Activated T-cell treated with anti-CD3 and anti-CD28 coated beads, Interleukin-2, amount 50 U/mL, for 72 hours (primary cell): ENCODE results near the gene PSG1. TPM values are rescaled to one million over a fixed set of nuclear protein-coding genes. Genes with fewer than 3 reads are reported as not detected.
"Not testable (repeated sequence)": the region's sequence is repeated elsewhere in the genome, so short reads cannot be mapped to it uniquely, and the experiment has no call there.

Experiments used
- ATAC-seq, 2 donors: fragments of 150-1000 bp; cut with Tn5 transposase; replicated peaks in 1 of 2; 2 replicates each; pipeline ENCODE4 v1.10.0; 2021; ENCODE audit warnings: moderate library complexity in 2 of 2, mild to moderate bottlenecking in 1 of 2
- DNase-seq, 2 donors: peaks; one replicate each; pipeline ENCODE4 v3.0.0; 2021 to 2022; ENCODE audit warnings: mixed read lengths in 1 of 2
- H3K27ac Mint-ChIP-seq: one replicate; pipeline ENCODE4 v1.8.0; 2022; ENCODE audit warnings: mild to moderate bottlenecking, moderate library complexity, mixed read lengths
- H3K27me3 Mint-ChIP-seq: one replicate; pipeline ENCODE4 v1.8.0; 2022; ENCODE audit warnings: low read depth, mixed read lengths
- H3K36me3 Mint-ChIP-seq, 2 donors: one replicate each; pipeline ENCODE4 v1.8.0; 2022; ENCODE audit warnings: mixed read lengths in 2 of 2, mild to moderate bottlenecking in 1 of 2; ENCODE audit not compliant: insufficient read depth in 2 of 2
- H3K4me1 Mint-ChIP-seq: one replicate; pipeline ENCODE4 v1.8.0; 2022; ENCODE audit warnings: low read depth, mixed read lengths
- H3K4me3 Mint-ChIP-seq, 2 donors: one replicate each; pipeline ENCODE4 v1.8.0; 2022; ENCODE audit warnings: mild to moderate bottlenecking in 2 of 2, mixed read lengths in 2 of 2, moderate library complexity in 2 of 2
- H3K9me3 Mint-ChIP-seq, 2 donors: one replicate each; pipeline ENCODE4 v1.8.0; 2022; ENCODE audit warnings: mixed read lengths in 2 of 2
- total RNA-seq, 2 donors: library from RNA; stranded (reverse); gene quantifications; one replicate each; pipeline ENCODE4 v1.2.3, GENCODE V29; 2022

The PSG1 gene
- total RNA-seq, 2 donors from 2014 or later: not detected

DNA sequence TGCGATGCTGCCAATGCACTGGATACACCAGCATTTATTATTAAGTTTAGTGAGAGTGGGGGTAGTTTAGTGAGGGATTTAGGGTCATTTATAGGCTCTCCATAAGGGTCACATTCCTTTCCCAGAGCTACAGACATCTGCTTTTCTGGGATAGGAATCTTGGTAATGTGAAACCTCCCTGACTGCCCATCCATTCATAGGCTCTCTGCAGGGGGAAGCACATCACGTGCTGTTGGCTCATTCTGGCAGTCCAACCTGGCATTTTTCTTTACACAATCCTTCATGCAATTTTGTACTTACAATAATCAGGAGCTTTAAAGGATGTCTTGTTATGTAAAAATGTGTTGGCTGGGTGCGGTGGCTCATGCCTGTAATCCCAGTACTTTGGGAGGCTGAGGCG is 21.0 kb upstream of the PSG1 start:
- ATAC-seq: not testable (repeated sequence)

GRCh38 chr19:42899674-42900073 is 20.2 kb upstream of the PSG1 start:
- H3K4me3 Mint-ChIP-seq, DNase-seq, ATAC-seq, H3K27me3 Mint-ChIP-seq, H3K9me3 Mint-ChIP-seq, H3K4me1 Mint-ChIP-seq, H3K27ac Mint-ChIP-seq, H3K36me3 Mint-ChIP-seq: not testable (repeated sequence)

More for the DNA sequence above, 21.0 kb upstream of the PSG1 start:
- H3K27me3 Mint-ChIP-seq, H3K36me3 Mint-ChIP-seq, H3K4me1 Mint-ChIP-seq, H3K4me3 Mint-ChIP-seq, H3K27ac Mint-ChIP-seq, DNase-seq, H3K9me3 Mint-ChIP-seq: not testable (repeated sequence)

- not testable (repeated sequence) for ATAC-seq, DNase-seq, H3K27ac Mint-ChIP-seq, H3K36me3 Mint-ChIP-seq, H3K4me1 Mint-ChIP-seq, H3K4me3 Mint-ChIP-seq, H3K9me3 Mint-ChIP-seq, H3K27me3 Mint-ChIP-seq
These were observed 19.6 kb upstream of the PSG1 start for GRCh38 chr19:42899110-42899509.

DNA sequence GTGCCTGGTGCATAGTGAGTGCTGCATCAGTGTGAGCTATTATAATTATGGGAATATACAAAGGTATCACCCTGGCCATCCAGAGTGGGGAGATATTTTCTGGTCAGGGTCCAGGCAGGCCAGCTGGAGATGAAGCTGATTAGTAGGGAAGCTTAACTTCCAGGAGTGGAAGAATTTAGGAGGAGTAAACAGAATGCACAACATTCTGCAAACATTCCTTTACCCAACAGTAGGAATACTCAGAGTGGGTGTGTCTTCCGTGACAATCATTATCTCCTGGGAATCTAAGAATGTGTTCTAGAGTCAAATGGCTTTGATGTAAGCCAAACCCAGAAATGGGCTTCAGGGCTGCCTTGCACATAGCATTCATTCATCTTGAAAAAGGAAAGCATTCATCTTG is 19.1 kb upstream of the PSG1 start:
- not testable (repeated sequence) for ATAC-seq, DNase-seq, H3K36me3 Mint-ChIP-seq, H3K9me3 Mint-ChIP-seq, H3K4me3 Mint-ChIP-seq, H3K27ac Mint-ChIP-seq, H3K27me3 Mint-ChIP-seq, H3K4me1 Mint-ChIP-seq

- not testable (repeated sequence) for H3K4me1 Mint-ChIP-seq, DNase-seq, H3K4me3 Mint-ChIP-seq, H3K27ac Mint-ChIP-seq, ATAC-seq, H3K9me3 Mint-ChIP-seq, H3K36me3 Mint-ChIP-seq, H3K27me3 Mint-ChIP-seq
These were observed 18.2 kb upstream of the PSG1 start for GRCh38 chr19:42897729-42898128.

GRCh38 chr19:42890446-42890845 is 10.9 kb upstream of the PSG1 start:
- H3K27ac Mint-ChIP-seq, H3K36me3 Mint-ChIP-seq, H3K9me3 Mint-ChIP-seq, DNase-seq, H3K4me3 Mint-ChIP-seq, ATAC-seq, H3K27me3 Mint-ChIP-seq, H3K4me1 Mint-ChIP-seq: not testable (repeated sequence)

- not testable (repeated sequence) for H3K27ac Mint-ChIP-seq, ATAC-seq, H3K4me1 Mint-ChIP-seq, H3K9me3 Mint-ChIP-seq, H3K36me3 Mint-ChIP-seq, DNase-seq, H3K4me3 Mint-ChIP-seq
- peaks cover 17% of the 10 kb centered on the region for H3K27me3 Mint-ChIP-seq
These were observed 8.4 kb upstream of the PSG1 start for GRCh38 chr19:42887876-42888445.

GRCh38 chr19:42882730-42883129 is 3.2 kb upstream of the PSG1 start:
- not testable (repeated sequence) for H3K9me3 Mint-ChIP-seq, H3K4me1 Mint-ChIP-seq, H3K27ac Mint-ChIP-seq, ATAC-seq, H3K36me3 Mint-ChIP-seq, DNase-seq, H3K4me3 Mint-ChIP-seq
- H3K27me3 Mint-ChIP-seq: peaks cover 17% of the 10 kb centered on the region

- not testable (repeated sequence) for ATAC-seq, DNase-seq, H3K4me1 Mint-ChIP-seq, H3K36me3 Mint-ChIP-seq, H3K9me3 Mint-ChIP-seq, H3K4me3 Mint-ChIP-seq, H3K27ac Mint-ChIP-seq
- peaks cover 17% of the 10 kb centered on the region for H3K27me3 Mint-ChIP-seq
These were observed 2.5 kb upstream of the PSG1 start for GRCh38 chr19:42882010-42882409.

DNA sequence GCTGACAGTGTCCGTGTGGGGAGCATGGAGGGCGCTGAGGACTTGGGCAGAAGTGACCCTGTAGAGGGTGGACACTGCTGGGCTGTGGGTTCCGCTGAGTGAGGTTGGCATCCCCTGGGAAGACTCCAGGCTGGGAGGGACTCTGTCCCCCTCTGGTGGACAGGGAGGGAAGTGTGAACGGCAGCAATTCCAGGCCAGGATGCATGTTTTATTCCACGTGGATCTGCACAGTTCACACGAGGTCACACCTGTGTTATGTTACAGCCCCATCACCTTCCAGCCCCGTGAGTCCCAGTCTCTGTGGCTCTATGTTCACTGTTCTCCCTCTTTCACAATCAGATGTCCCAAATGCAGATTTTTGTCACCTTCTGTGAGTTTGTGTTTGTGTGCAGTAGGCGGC is 1.8 kb upstream of the PSG1 start:
- H3K27ac Mint-ChIP-seq, H3K36me3 Mint-ChIP-seq, ATAC-seq, H3K4me1 Mint-ChIP-seq, DNase-seq, H3K4me3 Mint-ChIP-seq, H3K9me3 Mint-ChIP-seq: not testable (repeated sequence)
- peaks cover 17% of the 10 kb centered on the region for H3K27me3 Mint-ChIP-seq

- DNase-seq, H3K27ac Mint-ChIP-seq, H3K4me1 Mint-ChIP-seq, H3K4me3 Mint-ChIP-seq, H3K36me3 Mint-ChIP-seq, H3K9me3 Mint-ChIP-seq, ATAC-seq: not testable (repeated sequence)
- peaks cover 14% of the 10 kb centered on the region for H3K27me3 Mint-ChIP-seq
These were observed 1.1 kb upstream of the PSG1 start for GRCh38 chr19:42880621-42881020.

DNA sequence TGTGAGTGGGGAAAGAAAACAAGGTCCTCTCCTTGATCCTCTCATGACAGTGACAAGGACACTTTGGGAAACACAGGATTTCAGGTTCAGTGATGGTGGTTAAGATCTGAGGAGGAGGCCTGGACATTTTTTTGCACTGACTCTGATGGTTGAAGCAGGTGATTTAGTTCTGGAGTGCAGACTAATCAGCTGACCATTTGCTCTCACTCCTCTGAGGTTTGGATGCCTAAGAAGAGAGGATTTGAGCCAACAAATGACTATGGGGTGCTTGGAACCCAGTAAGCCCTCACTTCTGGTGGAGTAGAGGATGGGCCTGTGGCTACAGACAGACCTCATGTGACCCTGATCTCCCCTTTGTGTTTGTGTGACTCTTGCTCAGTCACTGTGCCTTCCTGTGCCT is 2.9 kb downstream of the PSG1 start:
- not testable (repeated sequence) for H3K36me3 Mint-ChIP-seq, H3K27me3 Mint-ChIP-seq

GRCh38 chr19:42875881-42876280 is 3.6 kb downstream of the PSG1 start:
- H3K27me3 Mint-ChIP-seq, H3K9me3 Mint-ChIP-seq, DNase-seq, ATAC-seq, H3K4me3 Mint-ChIP-seq, H3K4me1 Mint-ChIP-seq, H3K36me3 Mint-ChIP-seq, H3K27ac Mint-ChIP-seq: not testable (repeated sequence)

More for the DNA sequence above, 2.9 kb downstream of the PSG1 start:
- H3K9me3 Mint-ChIP-seq, H3K4me3 Mint-ChIP-seq, H3K27ac Mint-ChIP-seq, DNase-seq, H3K4me1 Mint-ChIP-seq, ATAC-seq: not testable (repeated sequence)
